WTC11 (cell line): ENCODE results near the gene ARHGAP25. TPM values are rescaled to one million over a fixed set of nuclear protein-coding genes. Genes with fewer than 3 reads are reported as not detected.

Experiments used
- ATAC-seq: fragments of 200-7000 bp; cut with Tn5 transposase; 2 replicates; pipeline ENCODE4 v1.10.0; 2021; ENCODE audit warnings: mild to moderate bottlenecking, moderate library complexity
- CTCF ChIA-PET: fragments of 300-600 bp; sonication (Branson Sonifier 250); formaldehyde crosslinking; loops from one replicate; lab custom pipeline; 2021; ENCODE audit warnings: antibody characterized with exemption; lab: Charles Lee
- POLR2A ChIA-PET: fragments of 350-600 bp; sonication (Branson Sonifier 250); formaldehyde crosslinking; loops from one replicate; lab custom pipeline; 2021; ENCODE audit warnings: antibody characterized with exemption; lab: Charles Lee
- DNase-seq: peaks from one replicate; pipeline ENCODE4 v3.0.0; 2021; ENCODE audit warnings: low spot score
- H3K27ac Mint-ChIP-seq: 2 replicates; pipeline ENCODE4 v1.8.0; 2021; ENCODE audit warnings: mixed read lengths
- H3K27me3 Mint-ChIP-seq: 2 replicates; pipeline ENCODE4 v1.8.0; 2021; ENCODE audit warnings: low read depth, mild to moderate bottlenecking, moderate library complexity, mixed read lengths
- H3K36me3 Mint-ChIP-seq: 2 replicates; pipeline ENCODE4 v1.8.0; 2021; ENCODE audit warnings: mixed read lengths
- H3K4me1 Mint-ChIP-seq: 2 replicates; pipeline ENCODE4 v1.8.0; 2022; ENCODE audit warnings: mixed read lengths
- H3K4me3 Mint-ChIP-seq: 2 replicates; pipeline ENCODE4 v1.8.0; 2021; ENCODE audit warnings: mild to moderate bottlenecking, moderate library complexity, mixed read lengths
- H3K9me3 Mint-ChIP-seq: 2 replicates; pipeline ENCODE4 v1.8.0; 2021; ENCODE audit warnings: mixed read lengths
- ATF1 ChIP-seq: sonication (generic); formaldehyde crosslinking; IDR thresholded peaks from 2 replicates; pipeline ENCODE4 v1.8.1; 2023; ENCODE audit warnings: mild to moderate bottlenecking, moderate library complexity, missing genetic modification reagents
- CREB1 ChIP-seq: sonication (generic); formaldehyde crosslinking; IDR thresholded peaks from 2 replicates; pipeline ENCODE4 v1.8.0; 2023; ENCODE audit warnings: mild to moderate bottlenecking, missing genetic modification reagents
- ETV6 ChIP-seq: sonication (generic); formaldehyde crosslinking; IDR thresholded peaks from 2 replicates; pipeline ENCODE4 v1.8.1; 2022; ENCODE audit warnings: mild to moderate bottlenecking, missing genetic modification reagents
- GRHL2 ChIP-seq: fragments of 250-450 bp; sonication (Bioruptor Pico); IDR thresholded peaks from 2 replicates; pipeline ENCODE4 v1.8.0; 2022; ENCODE audit warnings: mild to moderate bottlenecking, moderate library complexity; ENCODE audit not compliant: insufficient replicate concordance, severe bottlenecking
- KAT7 ChIP-seq: sonication (generic); formaldehyde crosslinking; IDR thresholded peaks from 2 replicates; pipeline ENCODE4 v1.8.1; 2023; ENCODE audit warnings: missing genetic modification reagents, mild to moderate bottlenecking, borderline replicate concordance
- MYBL2 ChIP-seq: sonication (generic); formaldehyde crosslinking; IDR thresholded peaks from 2 replicates; pipeline ENCODE4 v1.8.1; 2023; ENCODE audit warnings: mild to moderate bottlenecking, moderate library complexity, missing genetic modification reagents
- SMAD3 ChIP-seq: sonication (generic); formaldehyde crosslinking; IDR thresholded peaks from 2 replicates; pipeline ENCODE4 v1.8.0; 2022; ENCODE audit warnings: missing genetic modification reagents, mild to moderate bottlenecking, borderline replicate concordance
- SMAD4 ChIP-seq: sonication (generic); formaldehyde crosslinking; IDR thresholded peaks from 2 replicates; pipeline ENCODE4 v1.8.0; 2022; ENCODE audit warnings: mild to moderate bottlenecking, missing genetic modification reagents
- TCF7 ChIP-seq: sonication (generic); formaldehyde crosslinking; IDR thresholded peaks from 2 replicates; pipeline ENCODE4 v1.8.0; 2022; ENCODE audit warnings: mild to moderate bottlenecking, low read depth, missing genetic modification reagents, moderate library complexity
- TEAD1 ChIP-seq: sonication (generic); formaldehyde crosslinking; IDR thresholded peaks from 2 replicates; pipeline ENCODE4 v1.8.0; 2022; ENCODE audit warnings: mild to moderate bottlenecking, missing genetic modification reagents
- ZNF121 ChIP-seq: sonication (generic); formaldehyde crosslinking; IDR thresholded peaks from 2 replicates; pipeline ENCODE4 v1.8.0; 2023; ENCODE audit warnings: missing genetic modification reagents
- ZNF138 ChIP-seq: sonication (generic); formaldehyde crosslinking; conservative IDR thresholded peaks from 2 replicates; pipeline ENCODE4 v1.8.1; 2022; ENCODE audit warnings: mild to moderate bottlenecking, moderate library complexity, missing genetic modification reagents
- ZNF232 ChIP-seq: sonication (generic); formaldehyde crosslinking; IDR thresholded peaks from 2 replicates; pipeline ENCODE4 v1.8.0; 2022; ENCODE audit warnings: mild to moderate bottlenecking, missing genetic modification reagents
- ZNF423 ChIP-seq: fragments of 250-450 bp; sonication (Bioruptor Pico); IDR thresholded peaks from 2 replicates; pipeline ENCODE4 v2.1.2; 2022; ENCODE audit warnings: mild to moderate bottlenecking, moderate library complexity
- total RNA-seq: library from RNA; stranded (reverse); gene quantifications from 3 replicates; pipeline ENCODE4 v1.2.3, GENCODE V29; 2021
- TF ChIP-seq, protein P1 (sequence below): sonication (generic); formaldehyde crosslinking; IDR thresholded peaks from 2 replicates; pipeline ENCODE4 v1.8.1; 2022; ENCODE audit warnings: low read depth, missing genetic modification reagents, borderline replicate concordance
- TF ChIP-seq, protein P2 (sequence below): sonication (generic); formaldehyde crosslinking; IDR thresholded peaks from 2 replicates; pipeline ENCODE4 v1.8.1; 2023; ENCODE audit warnings: mild to moderate bottlenecking, missing genetic modification reagents
- TF ChIP-seq, protein P3 (sequence below): sonication (generic); formaldehyde crosslinking; IDR thresholded peaks from 2 replicates; pipeline ENCODE4 v1.8.1; 2022; ENCODE audit warnings: missing genetic modification reagents, borderline replicate concordance
- TF ChIP-seq, protein P4 (sequence below): sonication (generic); formaldehyde crosslinking; IDR thresholded peaks from 2 replicates; pipeline ENCODE4 v1.8.1; 2023; ENCODE audit warnings: mild to moderate bottlenecking, moderate library complexity, missing genetic modification reagents
- TF ChIP-seq, protein P5 (sequence below): sonication (generic); formaldehyde crosslinking; IDR thresholded peaks from 2 replicates; pipeline ENCODE4 v1.8.1; 2023; ENCODE audit warnings: mild to moderate bottlenecking, missing genetic modification reagents
- TF ChIP-seq, protein P6 (sequence below): fragments of 250-450 bp; sonication (Bioruptor Pico); IDR thresholded peaks from 2 replicates; pipeline ENCODE4 v2.1.2; 2022; ENCODE audit warnings: mild to moderate bottlenecking, moderate library complexity
- TF ChIP-seq, protein P7 (sequence below): sonication (generic); formaldehyde crosslinking; conservative IDR thresholded peaks from 2 replicates; pipeline ENCODE4 v1.8.1; 2022; ENCODE audit warnings: mild to moderate bottlenecking, missing genetic modification reagents
- TF ChIP-seq, protein P8 (sequence below): fragments of 250-450 bp; sonication (Bioruptor Pico); IDR thresholded peaks from 2 replicates; pipeline ENCODE4 v1.9.0; 2021; ENCODE audit warnings: mild to moderate bottlenecking

The ARHGAP25 gene
- total RNA-seq, 1 experiment from 2014 or later = 2.9 TPM

DNA sequence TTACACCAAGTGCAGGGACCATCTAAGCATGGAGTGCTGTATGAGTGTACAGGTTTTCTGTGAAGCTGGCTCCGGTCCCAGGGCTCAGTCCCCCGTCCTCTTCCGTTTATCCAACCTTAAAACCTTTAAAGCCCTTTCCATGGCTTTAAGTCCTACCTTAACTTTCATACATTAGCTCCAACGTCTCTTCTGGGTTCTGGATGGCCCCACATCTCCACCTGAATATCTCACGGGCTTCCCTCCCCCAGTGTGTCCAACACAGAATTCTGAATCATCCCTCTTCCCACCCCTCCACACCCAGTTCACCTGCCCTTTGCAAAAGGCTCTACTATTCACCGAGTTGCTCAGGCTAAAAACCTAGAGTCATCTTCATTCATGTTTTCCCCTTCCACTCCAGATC is 12.8 kb downstream of the ARHGAP25 start (continued):
- TF ChIP-seq, protein P1, sequence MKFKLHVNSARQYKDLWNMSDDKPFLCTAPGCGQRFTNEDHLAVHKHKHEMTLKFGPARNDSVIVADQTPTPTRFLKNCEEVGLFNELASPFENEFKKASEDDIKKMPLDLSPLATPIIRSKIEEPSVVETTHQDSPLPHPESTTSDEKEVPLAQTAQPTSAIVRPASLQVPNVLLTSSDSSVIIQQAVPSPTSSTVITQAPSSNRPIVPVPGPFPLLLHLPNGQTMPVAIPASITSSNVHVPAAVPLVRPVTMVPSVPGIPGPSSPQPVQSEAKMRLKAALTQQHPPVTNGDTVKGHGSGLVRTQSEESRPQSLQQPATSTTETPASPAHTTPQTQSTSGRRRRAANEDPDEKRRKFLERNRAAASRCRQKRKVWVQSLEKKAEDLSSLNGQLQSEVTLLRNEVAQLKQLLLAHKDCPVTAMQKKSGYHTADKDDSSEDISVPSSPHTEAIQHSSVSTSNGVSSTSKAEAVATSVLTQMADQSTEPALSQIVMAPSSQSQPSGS (CRISPR knock-in tag) = no peak
- no peak for TF ChIP-seq ZNF138 (CRISPR knock-in tag)
- TF ChIP-seq SMAD4 (CRISPR knock-in tag) = no peak
- no peak for TF ChIP-seq ATF1 (CRISPR knock-in tag)

DNA sequence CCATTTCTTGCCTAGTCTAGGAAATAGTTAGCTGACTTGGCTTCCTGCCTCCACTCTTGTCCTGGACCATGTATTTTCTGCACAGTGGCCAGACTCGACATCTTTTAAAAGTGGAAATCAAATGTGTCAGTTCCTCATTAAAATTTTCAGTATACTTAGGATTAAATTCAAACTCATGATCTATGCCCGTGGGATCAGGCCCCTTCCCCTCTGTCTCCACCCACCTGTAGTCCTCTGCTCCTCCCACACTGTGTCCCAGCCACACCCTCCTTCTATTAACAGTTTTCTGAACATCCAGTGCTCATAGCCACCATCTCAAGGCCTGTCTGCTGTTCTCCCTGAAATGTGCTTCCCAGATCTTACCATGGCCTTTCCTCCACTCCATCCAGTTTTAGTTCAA is 13.3 kb downstream of the ARHGAP25 start:
- POLR2A ChIA-PET = no interaction called here
- Mint-ChIP-seq H3K36me3 (peaks cover 8% of the 10 kb centered on the region), H3K27ac (no peak overlapping the region), H3K4me3 (no peak overlapping the region), H3K4me1 (peaks cover 25% of the 10 kb centered on the region), H3K9me3 (peaks cover 9% of the 10 kb centered on the region), H3K27me3 (no peaks in the 10 kb centered on the region)
- CTCF ChIA-PET = no interaction called here
- no peak for DNase-seq
- TF ChIP-seq GRHL2 (CRISPR knock-in tag) (no peak), SMAD3 (CRISPR knock-in tag) (no peak), TCF7 (CRISPR knock-in tag) (no peak), KAT7 (no peak), CREB1 (no peak)
- TF ChIP-seq, protein P2, sequence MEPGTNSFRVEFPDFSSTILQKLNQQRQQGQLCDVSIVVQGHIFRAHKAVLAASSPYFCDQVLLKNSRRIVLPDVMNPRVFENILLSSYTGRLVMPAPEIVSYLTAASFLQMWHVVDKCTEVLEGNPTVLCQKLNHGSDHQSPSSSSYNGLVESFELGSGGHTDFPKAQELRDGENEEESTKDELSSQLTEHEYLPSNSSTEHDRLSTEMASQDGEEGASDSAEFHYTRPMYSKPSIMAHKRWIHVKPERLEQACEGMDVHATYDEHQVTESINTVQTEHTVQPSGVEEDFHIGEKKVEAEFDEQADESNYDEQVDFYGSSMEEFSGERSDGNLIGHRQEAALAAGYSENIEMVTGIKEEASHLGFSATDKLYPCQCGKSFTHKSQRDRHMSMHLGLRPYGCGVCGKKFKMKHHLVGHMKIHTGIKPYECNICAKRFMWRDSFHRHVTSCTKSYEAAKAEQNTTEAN (CRISPR knock-in tag) = no peak
- TF ChIP-seq, protein P3, sequence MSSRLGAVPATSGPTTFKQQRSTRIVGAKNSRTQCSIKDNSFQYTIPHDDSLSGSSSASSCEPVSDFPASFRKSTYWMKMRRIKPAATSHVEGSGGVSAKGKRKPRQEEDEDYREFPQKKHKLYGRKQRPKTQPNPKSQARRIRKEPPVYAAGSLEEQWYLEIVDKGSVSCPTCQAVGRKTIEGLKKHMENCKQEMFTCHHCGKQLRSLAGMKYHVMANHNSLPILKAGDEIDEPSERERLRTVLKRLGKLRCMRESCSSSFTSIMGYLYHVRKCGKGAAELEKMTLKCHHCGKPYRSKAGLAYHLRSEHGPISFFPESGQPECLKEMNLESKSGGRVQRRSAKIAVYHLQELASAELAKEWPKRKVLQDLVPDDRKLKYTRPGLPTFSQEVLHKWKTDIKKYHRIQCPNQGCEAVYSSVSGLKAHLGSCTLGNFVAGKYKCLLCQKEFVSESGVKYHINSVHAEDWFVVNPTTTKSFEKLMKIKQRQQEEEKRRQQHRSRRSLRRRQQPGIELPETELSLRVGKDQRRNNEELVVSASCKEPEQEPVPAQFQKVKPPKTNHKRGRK = no peak
- TF ChIP-seq, protein P4, sequence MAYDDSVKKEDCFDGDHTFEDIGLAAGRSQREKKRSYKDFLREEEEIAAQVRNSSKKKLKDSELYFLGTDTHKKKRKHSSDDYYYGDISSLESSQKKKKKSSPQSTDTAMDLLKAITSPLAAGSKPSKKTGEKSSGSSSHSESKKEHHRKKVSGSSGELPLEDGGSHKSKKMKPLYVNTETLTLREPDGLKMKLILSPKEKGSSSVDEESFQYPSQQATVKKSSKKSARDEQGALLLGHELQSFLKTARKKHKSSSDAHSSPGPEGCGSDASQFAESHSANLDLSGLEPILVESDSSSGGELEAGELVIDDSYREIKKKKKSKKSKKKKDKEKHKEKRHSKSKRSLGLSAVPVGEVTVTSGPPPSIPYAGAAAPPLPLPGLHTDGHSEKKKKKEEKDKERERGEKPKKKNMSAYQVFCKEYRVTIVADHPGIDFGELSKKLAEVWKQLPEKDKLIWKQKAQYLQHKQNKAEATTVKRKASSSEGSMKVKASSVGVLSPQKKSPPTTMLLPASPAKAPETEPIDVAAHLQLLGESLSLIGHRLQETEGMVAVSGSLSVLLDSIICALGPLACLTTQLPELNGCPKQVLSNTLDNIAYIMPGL (CRISPR knock-in tag) = no peak
- ATAC-seq = no peak

DNA sequence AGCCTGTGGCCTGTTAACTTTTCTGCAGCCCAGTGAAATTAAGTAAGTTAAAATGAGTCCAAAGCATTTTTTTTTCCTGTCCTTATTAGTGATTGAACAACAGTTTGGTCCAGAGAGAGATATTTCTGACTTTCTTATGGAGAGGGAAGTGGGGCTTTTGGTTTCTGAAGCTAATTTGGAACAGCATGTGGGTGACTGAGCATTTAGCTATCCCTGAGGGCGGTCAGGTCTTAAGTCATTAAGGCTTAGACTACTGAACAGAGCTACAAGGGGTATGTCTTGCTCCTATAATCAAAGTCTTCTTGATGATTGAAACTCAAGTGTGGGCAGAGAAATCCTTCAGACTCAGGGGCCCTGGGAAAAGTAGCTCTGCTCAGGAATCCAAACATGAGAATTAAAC is 14.0 kb downstream of the ARHGAP25 start:
- Mint-ChIP-seq H3K4me1 (peaks cover 19% of the 10 kb centered on the region), H3K9me3 (peaks cover 9% of the 10 kb centered on the region), H3K27me3 (no peaks in the 10 kb centered on the region), H3K36me3 (peaks cover 8% of the 10 kb centered on the region), H3K27ac (no peak overlapping the region), H3K4me3 (no peak overlapping the region)
- ATAC-seq = no peak
- ChIA-PET POLR2A (no interaction called here), CTCF (interaction anchor here (0.8 kb wide), 1 partner anchor 81 kb away, joined by 3 read pairs; no protein-coding TSS in a partner anchor)
- DNase-seq = no peak
- TF ChIP-seq MYBL2 (CRISPR knock-in tag) (no peak), ZNF121 (CRISPR knock-in tag) (no peak), GRHL2 (CRISPR knock-in tag) (no peak), ZNF232 (CRISPR knock-in tag) (no peak), TEAD1 (CRISPR knock-in tag) (no peak), ETV6 (no peak), ZNF423 (CRISPR knock-in tag) (no peak)
- TF ChIP-seq, protein P5, sequence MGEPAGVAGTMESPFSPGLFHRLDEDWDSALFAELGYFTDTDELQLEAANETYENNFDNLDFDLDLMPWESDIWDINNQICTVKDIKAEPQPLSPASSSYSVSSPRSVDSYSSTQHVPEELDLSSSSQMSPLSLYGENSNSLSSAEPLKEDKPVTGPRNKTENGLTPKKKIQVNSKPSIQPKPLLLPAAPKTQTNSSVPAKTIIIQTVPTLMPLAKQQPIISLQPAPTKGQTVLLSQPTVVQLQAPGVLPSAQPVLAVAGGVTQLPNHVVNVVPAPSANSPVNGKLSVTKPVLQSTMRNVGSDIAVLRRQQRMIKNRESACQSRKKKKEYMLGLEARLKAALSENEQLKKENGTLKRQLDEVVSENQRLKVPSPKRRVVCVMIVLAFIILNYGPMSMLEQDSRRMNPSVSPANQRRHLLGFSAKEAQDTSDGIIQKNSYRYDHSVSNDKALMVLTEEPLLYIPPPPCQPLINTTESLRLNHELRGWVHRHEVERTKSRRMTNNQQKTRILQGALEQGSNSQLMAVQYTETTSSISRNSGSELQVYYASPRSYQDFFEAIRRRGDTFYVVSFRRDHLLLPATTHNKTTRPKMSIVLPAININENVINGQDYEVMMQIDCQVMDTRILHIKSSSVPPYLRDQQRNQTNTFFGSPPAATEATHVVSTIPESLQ (CRISPR knock-in tag) = no peak
- TF ChIP-seq, protein P6, sequence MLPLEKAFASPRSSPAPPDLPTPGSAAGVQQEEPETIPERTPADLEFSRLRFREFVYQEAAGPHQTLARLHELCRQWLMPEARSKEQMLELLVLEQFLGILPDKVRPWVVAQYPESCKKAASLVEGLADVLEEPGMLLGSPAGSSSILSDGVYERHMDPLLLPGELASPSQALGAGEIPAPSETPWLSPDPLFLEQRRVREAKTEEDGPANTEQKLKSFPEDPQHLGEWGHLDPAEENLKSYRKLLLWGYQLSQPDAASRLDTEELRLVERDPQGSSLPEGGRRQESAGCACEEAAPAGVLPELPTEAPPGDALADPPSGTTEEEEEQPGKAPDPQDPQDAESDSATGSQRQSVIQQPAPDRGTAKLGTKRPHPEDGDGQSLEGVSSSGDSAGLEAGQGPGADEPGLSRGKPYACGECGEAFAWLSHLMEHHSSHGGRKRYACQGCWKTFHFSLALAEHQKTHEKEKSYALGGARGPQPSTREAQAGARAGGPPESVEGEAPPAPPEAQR (CRISPR knock-in tag) = no peak
- TF ChIP-seq, protein P7, sequence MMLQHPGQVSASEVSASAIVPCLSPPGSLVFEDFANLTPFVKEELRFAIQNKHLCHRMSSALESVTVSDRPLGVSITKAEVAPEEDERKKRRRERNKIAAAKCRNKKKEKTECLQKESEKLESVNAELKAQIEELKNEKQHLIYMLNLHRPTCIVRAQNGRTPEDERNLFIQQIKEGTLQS = no peak
- TF ChIP-seq, protein P8, sequence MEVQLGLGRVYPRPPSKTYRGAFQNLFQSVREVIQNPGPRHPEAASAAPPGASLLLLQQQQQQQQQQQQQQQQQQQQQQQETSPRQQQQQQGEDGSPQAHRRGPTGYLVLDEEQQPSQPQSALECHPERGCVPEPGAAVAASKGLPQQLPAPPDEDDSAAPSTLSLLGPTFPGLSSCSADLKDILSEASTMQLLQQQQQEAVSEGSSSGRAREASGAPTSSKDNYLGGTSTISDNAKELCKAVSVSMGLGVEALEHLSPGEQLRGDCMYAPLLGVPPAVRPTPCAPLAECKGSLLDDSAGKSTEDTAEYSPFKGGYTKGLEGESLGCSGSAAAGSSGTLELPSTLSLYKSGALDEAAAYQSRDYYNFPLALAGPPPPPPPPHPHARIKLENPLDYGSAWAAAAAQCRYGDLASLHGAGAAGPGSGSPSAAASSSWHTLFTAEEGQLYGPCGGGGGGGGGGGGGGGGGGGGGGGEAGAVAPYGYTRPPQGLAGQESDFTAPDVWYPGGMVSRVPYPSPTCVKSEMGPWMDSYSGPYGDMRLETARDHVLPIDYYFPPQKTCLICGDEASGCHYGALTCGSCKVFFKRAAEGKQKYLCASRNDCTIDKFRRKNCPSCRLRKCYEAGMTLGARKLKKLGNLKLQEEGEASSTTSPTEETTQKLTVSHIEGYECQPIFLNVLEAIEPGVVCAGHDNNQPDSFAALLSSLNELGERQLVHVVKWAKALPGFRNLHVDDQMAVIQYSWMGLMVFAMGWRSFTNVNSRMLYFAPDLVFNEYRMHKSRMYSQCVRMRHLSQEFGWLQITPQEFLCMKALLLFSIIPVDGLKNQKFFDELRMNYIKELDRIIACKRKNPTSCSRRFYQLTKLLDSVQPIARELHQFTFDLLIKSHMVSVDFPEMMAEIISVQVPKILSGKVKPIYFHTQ (CRISPR knock-in tag) = no peak
